WI38 (cell line): Measurements from ENCODE around the gene SHISA7.

Experiments used
- H3K4me3 ChIP-seq: 2 replicates; pipeline ENCODE4 v1.5.1; 2011; ENCODE audit warnings: low read depth, mild to moderate bottlenecking, control low read depth, low read length
- TF ChIP-seq, protein P1 (sequence below): IDR thresholded peaks from 2 replicates; pipeline ENCODE4 v1.5.1; 2012; ENCODE audit warnings: low read depth, mild to moderate bottlenecking, control low read depth, low read length

Gene SHISA7

DNA sequence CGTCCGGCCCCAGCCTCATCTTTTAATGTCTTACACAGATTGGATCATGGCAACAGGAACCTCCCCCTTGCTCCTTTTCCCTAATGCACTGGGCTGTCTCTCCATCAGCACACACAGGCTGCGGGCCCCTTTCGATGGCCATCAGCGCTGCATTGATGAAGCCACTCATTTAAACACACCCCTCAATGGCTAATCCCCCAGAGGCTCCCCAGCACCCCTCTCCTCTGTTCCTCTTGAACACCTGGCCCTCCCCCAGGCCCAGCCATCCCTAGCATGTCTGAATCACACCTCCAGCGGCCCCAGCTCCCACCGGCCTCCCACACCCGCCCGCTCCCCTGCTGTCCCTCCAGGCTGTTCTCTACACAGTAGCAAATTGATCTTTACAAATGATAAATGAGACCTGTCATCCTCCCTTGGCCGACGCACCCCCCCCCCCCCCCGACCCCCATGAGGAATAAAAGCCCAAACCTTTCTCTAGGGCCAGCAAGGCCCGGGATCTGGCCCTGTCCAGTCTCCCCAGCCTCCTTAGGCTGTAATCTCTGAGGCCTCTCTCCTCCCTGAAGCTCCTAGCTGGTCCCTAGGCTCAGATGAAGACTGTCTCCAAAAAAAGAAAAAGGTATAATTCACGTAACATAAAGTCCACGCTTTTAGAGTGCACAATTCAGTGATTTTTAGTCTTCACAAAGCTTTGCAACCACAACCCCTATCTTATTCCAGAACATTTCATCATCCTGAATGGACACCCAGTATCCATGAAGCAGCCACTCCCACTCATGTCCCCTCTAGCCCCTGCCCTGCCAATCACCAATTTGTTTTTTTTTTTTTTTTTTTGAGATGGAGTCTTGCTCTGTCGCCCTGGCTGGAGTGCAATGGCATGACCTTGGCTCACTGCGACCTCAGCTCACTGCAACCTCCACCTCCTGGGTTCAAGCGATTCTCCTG lies 50.0 kb downstream of the SHISA7 start:
- TF ChIP-seq, protein P1, sequence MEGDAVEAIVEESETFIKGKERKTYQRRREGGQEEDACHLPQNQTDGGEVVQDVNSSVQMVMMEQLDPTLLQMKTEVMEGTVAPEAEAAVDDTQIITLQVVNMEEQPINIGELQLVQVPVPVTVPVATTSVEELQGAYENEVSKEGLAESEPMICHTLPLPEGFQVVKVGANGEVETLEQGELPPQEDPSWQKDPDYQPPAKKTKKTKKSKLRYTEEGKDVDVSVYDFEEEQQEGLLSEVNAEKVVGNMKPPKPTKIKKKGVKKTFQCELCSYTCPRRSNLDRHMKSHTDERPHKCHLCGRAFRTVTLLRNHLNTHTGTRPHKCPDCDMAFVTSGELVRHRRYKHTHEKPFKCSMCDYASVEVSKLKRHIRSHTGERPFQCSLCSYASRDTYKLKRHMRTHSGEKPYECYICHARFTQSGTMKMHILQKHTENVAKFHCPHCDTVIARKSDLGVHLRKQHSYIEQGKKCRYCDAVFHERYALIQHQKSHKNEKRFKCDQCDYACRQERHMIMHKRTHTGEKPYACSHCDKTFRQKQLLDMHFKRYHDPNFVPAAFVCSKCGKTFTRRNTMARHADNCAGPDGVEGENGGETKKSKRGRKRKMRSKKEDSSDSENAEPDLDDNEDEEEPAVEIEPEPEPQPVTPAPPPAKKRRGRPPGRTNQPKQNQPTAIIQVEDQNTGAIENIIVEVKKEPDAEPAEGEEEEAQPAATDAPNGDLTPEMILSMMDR = no peak
- H3K4me3 ChIP-seq = no peak overlapping the region

GRCh38 chr19:55391702-55392615 lies 51.1 kb downstream of the SHISA7 start:
- H3K4me3 ChIP-seq = no peak overlapping the region
- TF ChIP-seq, protein P1 = no peak

DNA sequence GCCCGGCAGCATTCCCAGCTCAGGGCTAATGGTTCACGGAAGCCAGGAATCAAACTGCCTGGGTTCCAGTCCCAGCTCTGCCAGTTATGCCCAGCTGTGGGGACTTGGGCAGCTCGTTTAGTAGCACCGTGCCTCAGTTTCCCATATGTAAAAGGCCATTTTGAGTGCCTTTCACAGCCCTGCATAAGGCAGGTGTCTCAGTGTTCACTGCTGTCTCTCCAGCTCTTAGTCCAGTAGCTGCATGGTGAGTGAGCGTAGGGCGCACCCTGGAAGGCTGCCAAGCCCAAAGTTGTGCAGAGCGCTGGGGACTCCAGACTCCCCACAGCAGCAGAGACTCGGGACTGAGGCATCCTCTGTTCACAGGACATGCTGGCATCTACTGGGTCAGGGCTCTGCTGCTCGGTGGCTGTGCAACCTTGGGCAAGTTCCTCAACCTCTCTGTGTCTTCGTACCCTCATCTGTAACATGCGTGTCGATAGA lies 51.9 kb downstream of the SHISA7 start:
- TF ChIP-seq, protein P1 = no peak
- no peak overlapping the region for H3K4me3 ChIP-seq

- no peak overlapping the region for H3K4me3 ChIP-seq
- TF ChIP-seq, protein P1 = no peak
Observed at GRCh38 chr19:55390461-55390880, 52.6 kb downstream of the SHISA7 start.

DNA sequence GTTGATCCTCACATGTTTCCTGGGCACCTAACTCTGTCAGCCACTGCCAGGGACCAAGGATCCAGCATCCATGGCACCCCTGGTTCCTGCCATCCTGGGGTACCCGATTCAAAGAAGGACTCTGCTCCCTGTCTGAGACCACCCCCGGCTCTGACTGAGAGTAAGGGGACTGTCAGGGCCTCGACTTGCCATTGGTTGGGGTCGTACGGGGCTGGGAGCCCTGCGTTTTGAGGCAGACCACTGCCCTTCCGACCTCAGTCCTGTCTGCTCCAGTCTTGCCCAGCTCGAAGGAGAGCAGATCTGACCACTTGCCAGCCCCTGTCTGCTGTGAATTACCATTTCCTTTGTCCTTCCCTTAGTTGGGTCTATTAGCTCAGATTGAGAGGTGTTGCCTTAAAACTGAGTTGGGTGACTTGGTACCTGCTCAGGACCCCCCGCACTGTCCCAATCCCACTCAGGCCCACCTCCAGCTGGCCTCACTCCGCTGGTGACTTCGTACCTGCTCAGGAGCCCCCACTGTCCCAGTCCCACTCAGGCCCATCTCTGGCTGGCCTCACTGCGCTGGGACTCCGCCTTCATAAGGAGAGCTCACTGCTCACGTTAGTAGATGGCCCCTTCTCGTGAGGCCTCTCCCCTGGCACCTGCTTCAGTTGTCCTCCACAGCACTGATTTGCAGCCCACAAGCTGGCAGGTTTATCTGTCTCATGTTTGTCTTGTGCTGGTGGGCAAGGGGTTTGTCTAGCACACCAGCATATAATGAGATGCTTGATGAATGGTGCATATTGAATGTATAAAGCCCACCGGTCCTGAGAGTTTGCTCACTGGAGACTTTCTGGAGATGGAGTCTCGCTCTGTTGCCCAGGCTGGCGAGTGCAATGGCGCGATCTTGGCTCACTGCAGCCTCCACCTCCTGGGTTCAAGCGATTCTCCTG lies 53.4 kb downstream of the SHISA7 start:
- no peak overlapping the region for H3K4me3 ChIP-seq
- TF ChIP-seq, protein P1 = no peak

GRCh38 chr19:55387736-55388497 lies 55.2 kb downstream of the SHISA7 start:
- TF ChIP-seq, protein P1 = no peak
- H3K4me3 ChIP-seq = peak overlapping the region; percentile 97
